H1 (cell line): Measurements from ENCODE around the gene ADTRP. TPM values are rescaled to one million over a fixed set of nuclear protein-coding genes. Genes with fewer than 3 reads are reported as not detected.

Source experiments
- CBX5 ChIP-seq: fragments of 300-800, 300-1000 bp; sonication (generic); IDR thresholded peaks from 2 replicates; pipeline ENCODE4 v1.7.1; 2016; ENCODE audit warnings: antibody characterized with exemption, low read length, low read depth
- HDAC2 ChIP-seq, 2 experiments: fragments of 300-600 bp in 1 of 2; sonication (generic) in 1 of 2; IDR thresholded peaks; 2 replicates each; pipeline ENCODE4 v1.6.1; 2011 to 2012; ENCODE audit warnings: low read depth in 2 of 2, low read length in 2 of 2, mild to moderate bottlenecking in 2 of 2, moderate library complexity in 2 of 2, borderline replicate concordance in 1 of 2, inconsistent platforms in 1 of 2
- RAD21 ChIP-seq, 2 experiments: IDR thresholded peaks in 1 of 2; conservative IDR thresholded peaks in 1 of 2; 2 replicates each; pipeline ENCODE4 v1.6.1; 2011; ENCODE audit warnings: low read depth in 2 of 2, low read length in 2 of 2, improper control_type of control experiment in 1 of 2, inconsistent platforms in 1 of 2, mild to moderate bottlenecking in 1 of 2, moderate library complexity in 1 of 2
- TBP ChIP-seq: IDR thresholded peaks from 2 replicates; pipeline ENCODE4 v1.6.1; 2011; ENCODE audit warnings: low read depth, low read length, improper control_type of control experiment
- TEAD4 ChIP-seq: IDR thresholded peaks from 2 replicates; pipeline ENCODE4 v1.6.1; 2012; ENCODE audit warnings: low read depth, low read length, inconsistent platforms, mixed read lengths
- YY1 ChIP-seq: IDR thresholded peaks from 2 replicates; pipeline ENCODE4 v1.6.1; 2011; ENCODE audit warnings: low read depth, mild to moderate bottlenecking, low read length
- polyA plus RNA-seq, 7 experiments: library from polyadenylated mRNA; depleted of rRNA in 3 of 7; stranded (reverse) in 5 of 7; unstranded in 2 of 7; fragments of >200 nt in 5 of 7; fragments of 200-250 nt in 2 of 7; gene quantifications; 1 replicate in 5 of 7; 2 replicates in 1 of 7; 4 replicates in 1 of 7; pipeline versions ENCODE4 v1.2.1 to v1.2.3, GENCODE V29; 2011 to 2013; ENCODE audit warnings: missing spikeins in 2 of 7, mixed read lengths in 2 of 7
- total RNA-seq: library from RNA; stranded (reverse); fragmentation: NEBNext Ultra II Directional; extraction: Animal tissue kit (Norgen Biotek cat#: 25700); gene quantifications from 2 replicates; pipeline ENCODE4 v1.2.1, GENCODE V29; 2021
- TF ChIP-seq, protein P1 (sequence below): fragments of 300-600 bp; sonication (generic); IDR thresholded peaks from 2 replicates; pipeline ENCODE4 v1.7.1; 2012; ENCODE audit warnings: low read length, moderate library complexity, mild to moderate bottlenecking, inconsistent platforms; ENCODE audit not compliant: insufficient replicate concordance
- TF ChIP-seq, protein P2 (sequence below), 3 experiments: IDR thresholded peaks; 1 replicate in 2 of 3; 2 replicates in 1 of 3; pipeline versions ENCODE4 v1.5.1 to v1.6.1; 2011; ENCODE audit warnings: low read length in 3 of 3, mild to moderate bottlenecking in 3 of 3, inconsistent platforms in 2 of 3, low read depth in 1 of 3, moderate library complexity in 1 of 3; ENCODE audit not compliant: insufficient read depth in 1 of 3; ENCODE audit errors: control extremely low read depth in 1 of 3

The ADTRP gene
- total and polyA plus RNA-seq, 2 of the 8 experiments (the other 6 are each of a cell fraction or from before 2014, with no cell fraction given) = 0.08 to 0.45 TPM

GRCh38 chr6:11785415-11785773, 6.8 kb upstream of the ADTRP start (continued):
- TF ChIP-seq, protein P1, sequence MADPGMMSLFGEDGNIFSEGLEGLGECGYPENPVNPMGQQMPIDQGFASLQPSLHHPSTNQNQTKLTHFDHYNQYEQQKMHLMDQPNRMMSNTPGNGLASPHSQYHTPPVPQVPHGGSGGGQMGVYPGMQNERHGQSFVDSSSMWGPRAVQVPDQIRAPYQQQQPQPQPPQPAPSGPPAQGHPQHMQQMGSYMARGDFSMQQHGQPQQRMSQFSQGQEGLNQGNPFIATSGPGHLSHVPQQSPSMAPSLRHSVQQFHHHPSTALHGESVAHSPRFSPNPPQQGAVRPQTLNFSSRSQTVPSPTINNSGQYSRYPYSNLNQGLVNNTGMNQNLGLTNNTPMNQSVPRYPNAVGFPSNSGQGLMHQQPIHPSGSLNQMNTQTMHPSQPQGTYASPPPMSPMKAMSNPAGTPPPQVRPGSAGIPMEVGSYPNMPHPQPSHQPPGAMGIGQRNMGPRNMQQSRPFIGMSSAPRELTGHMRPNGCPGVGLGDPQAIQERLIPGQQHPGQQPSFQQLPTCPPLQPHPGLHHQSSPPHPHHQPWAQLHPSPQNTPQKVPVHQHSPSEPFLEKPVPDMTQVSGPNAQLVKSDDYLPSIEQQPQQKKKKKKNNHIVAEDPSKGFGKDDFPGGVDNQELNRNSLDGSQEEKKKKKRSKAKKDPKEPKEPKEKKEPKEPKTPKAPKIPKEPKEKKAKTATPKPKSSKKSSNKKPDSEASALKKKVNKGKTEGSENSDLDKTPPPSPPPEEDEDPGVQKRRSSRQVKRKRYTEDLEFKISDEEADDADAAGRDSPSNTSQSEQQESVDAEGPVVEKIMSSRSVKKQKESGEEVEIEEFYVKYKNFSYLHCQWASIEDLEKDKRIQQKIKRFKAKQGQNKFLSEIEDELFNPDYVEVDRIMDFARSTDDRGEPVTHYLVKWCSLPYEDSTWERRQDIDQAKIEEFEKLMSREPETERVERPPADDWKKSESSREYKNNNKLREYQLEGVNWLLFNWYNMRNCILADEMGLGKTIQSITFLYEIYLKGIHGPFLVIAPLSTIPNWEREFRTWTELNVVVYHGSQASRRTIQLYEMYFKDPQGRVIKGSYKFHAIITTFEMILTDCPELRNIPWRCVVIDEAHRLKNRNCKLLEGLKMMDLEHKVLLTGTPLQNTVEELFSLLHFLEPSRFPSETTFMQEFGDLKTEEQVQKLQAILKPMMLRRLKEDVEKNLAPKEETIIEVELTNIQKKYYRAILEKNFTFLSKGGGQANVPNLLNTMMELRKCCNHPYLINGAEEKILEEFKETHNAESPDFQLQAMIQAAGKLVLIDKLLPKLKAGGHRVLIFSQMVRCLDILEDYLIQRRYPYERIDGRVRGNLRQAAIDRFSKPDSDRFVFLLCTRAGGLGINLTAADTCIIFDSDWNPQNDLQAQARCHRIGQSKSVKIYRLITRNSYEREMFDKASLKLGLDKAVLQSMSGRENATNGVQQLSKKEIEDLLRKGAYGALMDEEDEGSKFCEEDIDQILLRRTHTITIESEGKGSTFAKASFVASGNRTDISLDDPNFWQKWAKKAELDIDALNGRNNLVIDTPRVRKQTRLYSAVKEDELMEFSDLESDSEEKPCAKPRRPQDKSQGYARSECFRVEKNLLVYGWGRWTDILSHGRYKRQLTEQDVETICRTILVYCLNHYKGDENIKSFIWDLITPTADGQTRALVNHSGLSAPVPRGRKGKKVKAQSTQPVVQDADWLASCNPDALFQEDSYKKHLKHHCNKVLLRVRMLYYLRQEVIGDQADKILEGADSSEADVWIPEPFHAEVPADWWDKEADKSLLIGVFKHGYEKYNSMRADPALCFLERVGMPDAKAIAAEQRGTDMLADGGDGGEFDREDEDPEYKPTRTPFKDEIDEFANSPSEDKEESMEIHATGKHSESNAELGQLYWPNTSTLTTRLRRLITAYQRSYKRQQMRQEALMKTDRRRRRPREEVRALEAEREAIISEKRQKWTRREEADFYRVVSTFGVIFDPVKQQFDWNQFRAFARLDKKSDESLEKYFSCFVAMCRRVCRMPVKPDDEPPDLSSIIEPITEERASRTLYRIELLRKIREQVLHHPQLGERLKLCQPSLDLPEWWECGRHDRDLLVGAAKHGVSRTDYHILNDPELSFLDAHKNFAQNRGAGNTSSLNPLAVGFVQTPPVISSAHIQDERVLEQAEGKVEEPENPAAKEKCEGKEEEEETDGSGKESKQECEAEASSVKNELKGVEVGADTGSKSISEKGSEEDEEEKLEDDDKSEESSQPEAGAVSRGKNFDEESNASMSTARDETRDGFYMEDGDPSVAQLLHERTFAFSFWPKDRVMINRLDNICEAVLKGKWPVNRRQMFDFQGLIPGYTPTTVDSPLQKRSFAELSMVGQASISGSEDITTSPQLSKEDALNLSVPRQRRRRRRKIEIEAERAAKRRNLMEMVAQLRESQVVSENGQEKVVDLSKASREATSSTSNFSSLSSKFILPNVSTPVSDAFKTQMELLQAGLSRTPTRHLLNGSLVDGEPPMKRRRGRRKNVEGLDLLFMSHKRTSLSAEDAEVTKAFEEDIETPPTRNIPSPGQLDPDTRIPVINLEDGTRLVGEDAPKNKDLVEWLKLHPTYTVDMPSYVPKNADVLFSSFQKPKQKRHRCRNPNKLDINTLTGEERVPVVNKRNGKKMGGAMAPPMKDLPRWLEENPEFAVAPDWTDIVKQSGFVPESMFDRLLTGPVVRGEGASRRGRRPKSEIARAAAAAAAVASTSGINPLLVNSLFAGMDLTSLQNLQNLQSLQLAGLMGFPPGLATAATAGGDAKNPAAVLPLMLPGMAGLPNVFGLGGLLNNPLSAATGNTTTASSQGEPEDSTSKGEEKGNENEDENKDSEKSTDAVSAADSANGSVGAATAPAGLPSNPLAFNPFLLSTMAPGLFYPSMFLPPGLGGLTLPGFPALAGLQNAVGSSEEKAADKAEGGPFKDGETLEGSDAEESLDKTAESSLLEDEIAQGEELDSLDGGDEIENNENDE = no peak
- TF ChIP-seq, protein P2, sequence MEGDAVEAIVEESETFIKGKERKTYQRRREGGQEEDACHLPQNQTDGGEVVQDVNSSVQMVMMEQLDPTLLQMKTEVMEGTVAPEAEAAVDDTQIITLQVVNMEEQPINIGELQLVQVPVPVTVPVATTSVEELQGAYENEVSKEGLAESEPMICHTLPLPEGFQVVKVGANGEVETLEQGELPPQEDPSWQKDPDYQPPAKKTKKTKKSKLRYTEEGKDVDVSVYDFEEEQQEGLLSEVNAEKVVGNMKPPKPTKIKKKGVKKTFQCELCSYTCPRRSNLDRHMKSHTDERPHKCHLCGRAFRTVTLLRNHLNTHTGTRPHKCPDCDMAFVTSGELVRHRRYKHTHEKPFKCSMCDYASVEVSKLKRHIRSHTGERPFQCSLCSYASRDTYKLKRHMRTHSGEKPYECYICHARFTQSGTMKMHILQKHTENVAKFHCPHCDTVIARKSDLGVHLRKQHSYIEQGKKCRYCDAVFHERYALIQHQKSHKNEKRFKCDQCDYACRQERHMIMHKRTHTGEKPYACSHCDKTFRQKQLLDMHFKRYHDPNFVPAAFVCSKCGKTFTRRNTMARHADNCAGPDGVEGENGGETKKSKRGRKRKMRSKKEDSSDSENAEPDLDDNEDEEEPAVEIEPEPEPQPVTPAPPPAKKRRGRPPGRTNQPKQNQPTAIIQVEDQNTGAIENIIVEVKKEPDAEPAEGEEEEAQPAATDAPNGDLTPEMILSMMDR (IDR thresholded peaks at IDR 0.05; ENCODE audit: control extremely low read depth in 1 of 3, insufficient read depth in 1 of 3, low read depth in 1 of 3, low read length in 3 of 3) = no peak
- TF ChIP-seq TBP (no peak), YY1 (no peak), RAD21 (IDR thresholded peaks at IDR 0.05 in 1 of 2, conservative IDR thresholded peaks at IDR 0.05 in 1 of 2; ENCODE audit: low read depth in 2 of 2, low read length in 2 of 2) (no peak), TEAD4 (no peak), CBX5 (no peak), HDAC2 (IDR thresholded peaks at IDR 0.05; ENCODE audit: borderline replicate concordance in 1 of 2, low read depth in 2 of 2, low read length in 2 of 2) (no peak)
